Esophagus squamous epithelium (tissue), 5 donors: ENCODE results near the gene SLC25A48. TPM values are rescaled to one million over a fixed set of nuclear protein-coding genes. Genes with fewer than 3 reads are reported as not detected.

Source experiments
- DNase-seq: peaks from one replicate; lab custom pipeline; 2025; lab: John Stamatoyannopoulos, UW
- H3K27ac ChIP-seq, 4 donors: fragments of 200-600 bp; sonication (generic); one replicate each; pipeline ENCODE4 v1.5.1; 2016 to 2019; ENCODE audit warnings: mild to moderate bottlenecking in 1 of 4
- H3K27me3 ChIP-seq, 4 donors: fragments of 200-600 bp; sonication (generic); 1 replicate in 3 of 4; 2 replicates in 1 of 4; pipeline versions ENCODE4 v1.5.1 to v1.6.0; 2017 to 2021; ENCODE audit warnings: antibody characterized with exemption in 1 of 4
- H3K36me3 ChIP-seq, 3 donors: fragments of 200-600 bp; sonication (generic); one replicate each; pipeline ENCODE4 v1.5.1; 2016 to 2019
- H3K4me1 ChIP-seq, 3 donors: fragments of 200-600 bp; sonication (generic); one replicate each; pipeline ENCODE4 v1.5.1; 2017 to 2019
- H3K4me3 ChIP-seq, 4 donors: fragments of 200-600 bp; sonication (generic); 1 replicate in 3 of 4; 2 replicates in 1 of 4; pipeline ENCODE4 v1.5.1; 2016 to 2019; ENCODE audit warnings: mild to moderate bottlenecking in 2 of 4, moderate library complexity in 1 of 4
- H3K9me3 ChIP-seq, 3 donors: fragments of 200-600 bp; sonication (generic); one replicate each; pipeline ENCODE4 v1.5.1; 2016 to 2019
- CTCF ChIP-seq, 6 experiments: fragments of 450-650 bp in 4 of 6; fragments of 200-600 bp in 2 of 6; sonication (generic) in 2 of 6; IDR thresholded peaks; one replicate each; pipeline ENCODE4 v1.5.1; 2016 to 2019; ENCODE audit warnings: antibody characterized with exemption in 6 of 6, mild to moderate bottlenecking in 4 of 6, moderate library complexity in 4 of 6
- POLR2A ChIP-seq, 4 donors: fragments of 450-650 bp; IDR thresholded peaks; one replicate each; pipeline ENCODE4 v1.6.1; 2017; ENCODE audit warnings: antibody characterized with exemption in 4 of 4, mild to moderate bottlenecking in 4 of 4, moderate library complexity in 3 of 4
- WGBS, 2 donors: methylation state at CpG; one replicate each; pipeline ENCODE4 v1.1.5; 2018; 5-methylcytosine and 5-hydroxymethylcytosine counted together
- intact Hi-C: fragments of 100-400 bp; cut with DNase I; formaldehyde crosslinking; loops from one replicate; pipeline ENCODE4 v1.15.0; 2022
- total RNA-seq, 4 donors: library from RNA; depleted of rRNA; stranded (reverse); fragments of >200 nt; gene quantifications; one replicate each; pipeline ENCODE4 v1.1.0, GENCODE V29; 2016
- donor health status: DM: yes; HTN: yes; CAD: no.

Gene SLC25A48
- total RNA-seq, 4 donors from 2014 or later: 0.19 to 1.3 (median 0.48) TPM

GRCh38 chr5:135887447-135887864 is 53.0 kb downstream of the SLC25A48 start:
- intact Hi-C loops: loop anchor here (5.0 kb wide), 1 partner anchor 325 kb away; no protein-coding TSS in a partner anchor
- DNase-seq: no peak
- TF ChIP-seq POLR2A (IDR thresholded peaks at IDR 0.05): no peak
- TF ChIP-seq CTCF (IDR thresholded peaks at IDR 0.05): peak; percentile 19 to 86 (median 76)

GRCh38 chr5:135887881-135888614 is 53.6 kb downstream of the SLC25A48 start:
- no peak for DNase-seq
- WGBS, 2 donors: 75 to 85% methylated on average over 11 to 12 of the region's 13 CpGs

More at GRCh38 chr5:135887447-135887864, 53.0 kb downstream of the SLC25A48 start:
- Histone ChIP-seq H3K4me1 (peaks cover 0 to 28% (median 7%) of the 10 kb centered on the region in 3 donors), H3K27ac (no peak overlapping the region), H3K27me3 (peaks cover 0 to 29% (median 0%) of the 10 kb centered on the region in 4 donors), H3K4me3 (no peak overlapping the region), H3K36me3 (no peaks in the 10 kb centered on the region), H3K9me3 (no peaks in the 10 kb centered on the region)
- 10 to 17% methylated on average over 6 to 8 of the region's 8 CpGs for WGBS, 2 donors

GRCh38 chr5:135890296-135890695 is 55.8 kb downstream of the SLC25A48 start:
- H3K36me3 ChIP-seq: no peaks in the 10 kb centered on the region
- DNase-seq: no peak
- no peak for TF ChIP-seq CTCF (IDR thresholded peaks at IDR 0.05)
- TF ChIP-seq POLR2A (IDR thresholded peaks at IDR 0.05): no peak
- peaks cover 0 to 20% (median 0%) of the 10 kb centered on the region in 4 donors for H3K27me3 ChIP-seq
- no peak overlapping the region for H3K4me3 ChIP-seq
- no peaks in the 10 kb centered on the region for H3K9me3 ChIP-seq
- no peak overlapping the region for H3K27ac ChIP-seq
- 15 to 31% methylated on average over 2 of the region's 2 CpGs for WGBS, 2 donors
- intact Hi-C loops: no loop called here
- H3K4me1 ChIP-seq: peaks cover 0 to 28% (median 7%) of the 10 kb centered on the region in 3 donors

More at GRCh38 chr5:135887881-135888614, 53.6 kb downstream of the SLC25A48 start:
- intact Hi-C loops: loop anchor here (5.0 kb wide), 1 partner anchor 324 kb away; no protein-coding TSS in a partner anchor
- peaks cover 0 to 28% (median 7%) of the 10 kb centered on the region in 3 donors for H3K4me1 ChIP-seq
- peaks cover 0 to 29% (median 0%) of the 10 kb centered on the region in 4 donors for H3K27me3 ChIP-seq
- H3K36me3 ChIP-seq: no peaks in the 10 kb centered on the region
- no peak for TF ChIP-seq CTCF (IDR thresholded peaks at IDR 0.05)
- TF ChIP-seq POLR2A (IDR thresholded peaks at IDR 0.05): no peak
- no peaks in the 10 kb centered on the region for H3K9me3 ChIP-seq
- no peak overlapping the region for H3K4me3 ChIP-seq
- H3K27ac ChIP-seq: no peak overlapping the region

GRCh38 chr5:135890867-135891266 is 56.4 kb downstream of the SLC25A48 start:
- intact Hi-C loops: no loop called here
- TF ChIP-seq CTCF (IDR thresholded peaks at IDR 0.05): no peak
- TF ChIP-seq POLR2A (IDR thresholded peaks at IDR 0.05): no peak
- no peak overlapping the region for H3K4me3 ChIP-seq
- no peak for DNase-seq
- H3K36me3 ChIP-seq: no peaks in the 10 kb centered on the region
- H3K27me3 ChIP-seq: peaks cover 0 to 20% (median 0%) of the 10 kb centered on the region in 4 donors
- peaks cover 0 to 28% (median 7%) of the 10 kb centered on the region in 3 donors for H3K4me1 ChIP-seq
- 48 to 55% methylated on average over 5 of the region's 5 CpGs for WGBS, 2 donors
- H3K9me3 ChIP-seq: no peaks in the 10 kb centered on the region
- H3K27ac ChIP-seq: no peak overlapping the region

- H3K4me3 ChIP-seq: no peak overlapping the region
- H3K27me3 ChIP-seq: peaks cover 0 to 20% (median 0%) of the 10 kb centered on the region in 4 donors
- no peaks in the 10 kb centered on the region for H3K36me3 ChIP-seq
- intact Hi-C loops: no loop called here
- H3K4me1 ChIP-seq: peaks cover 0 to 28% (median 7%) of the 10 kb centered on the region in 3 donors
- H3K27ac ChIP-seq: no peak overlapping the region
- 18 to 26% methylated on average over 2 of the region's 2 CpGs for WGBS, 2 donors
- no peaks in the 10 kb centered on the region for H3K9me3 ChIP-seq
- no peak for TF ChIP-seq CTCF (IDR thresholded peaks at IDR 0.05)
- no peak for TF ChIP-seq POLR2A (IDR thresholded peaks at IDR 0.05)
- no peak for DNase-seq
Observed at GRCh38 chr5:135891268-135891667, 56.8 kb downstream of the SLC25A48 start.
